Esophagus squamous epithelium (tissue), 4 donors: ENCODE data around the gene MCEE.

Experiments
- POLR2A ChIP-seq, 4 donors: fragments of 450-650 bp; IDR thresholded peaks; one replicate each; pipeline ENCODE4 v1.6.1; 2017; ENCODE audit warnings: antibody characterized with exemption in 4 of 4, mild to moderate bottlenecking in 4 of 4, moderate library complexity in 3 of 4
- TF ChIP-seq, protein P1 (sequence below), 6 experiments: fragments of 450-650 bp in 4 of 6; fragments of 200-600 bp in 2 of 6; sonication (generic) in 2 of 6; IDR thresholded peaks; one replicate each; pipeline ENCODE4 v1.5.1; 2016 to 2019; ENCODE audit warnings: antibody characterized with exemption in 6 of 6, mild to moderate bottlenecking in 4 of 6, moderate library complexity in 4 of 6

DNA sequence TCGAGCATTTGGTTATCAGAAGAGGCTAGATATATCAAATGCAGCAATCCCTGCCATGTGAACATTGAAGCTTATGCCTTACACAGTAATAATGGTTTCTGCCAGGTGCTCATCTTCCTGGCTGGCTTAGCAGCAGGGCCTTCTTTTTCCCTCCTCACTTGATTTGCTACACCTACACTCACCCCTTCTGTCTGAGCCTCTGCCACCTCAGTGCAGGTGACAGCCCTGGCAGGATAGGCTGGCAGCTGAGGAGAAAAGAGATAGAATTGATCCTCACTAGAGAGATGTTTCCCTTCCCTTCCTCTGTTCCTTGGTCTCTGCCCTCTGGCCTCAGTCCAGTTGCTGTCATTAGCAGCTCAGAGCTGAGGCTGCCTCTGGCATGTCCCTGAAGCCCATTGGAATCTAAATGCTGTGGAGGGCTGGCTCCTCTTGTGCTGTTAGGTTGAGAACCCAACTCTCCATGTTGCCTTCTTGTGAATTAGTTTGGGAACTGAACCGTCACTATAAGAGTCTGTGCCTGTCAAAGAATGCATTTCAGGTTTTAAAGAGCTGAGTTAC lies 18.6 kb upstream of the MCEE start:
- no peak for TF ChIP-seq POLR2A (IDR thresholded peaks at IDR 0.05)
- TF ChIP-seq, protein P1, sequence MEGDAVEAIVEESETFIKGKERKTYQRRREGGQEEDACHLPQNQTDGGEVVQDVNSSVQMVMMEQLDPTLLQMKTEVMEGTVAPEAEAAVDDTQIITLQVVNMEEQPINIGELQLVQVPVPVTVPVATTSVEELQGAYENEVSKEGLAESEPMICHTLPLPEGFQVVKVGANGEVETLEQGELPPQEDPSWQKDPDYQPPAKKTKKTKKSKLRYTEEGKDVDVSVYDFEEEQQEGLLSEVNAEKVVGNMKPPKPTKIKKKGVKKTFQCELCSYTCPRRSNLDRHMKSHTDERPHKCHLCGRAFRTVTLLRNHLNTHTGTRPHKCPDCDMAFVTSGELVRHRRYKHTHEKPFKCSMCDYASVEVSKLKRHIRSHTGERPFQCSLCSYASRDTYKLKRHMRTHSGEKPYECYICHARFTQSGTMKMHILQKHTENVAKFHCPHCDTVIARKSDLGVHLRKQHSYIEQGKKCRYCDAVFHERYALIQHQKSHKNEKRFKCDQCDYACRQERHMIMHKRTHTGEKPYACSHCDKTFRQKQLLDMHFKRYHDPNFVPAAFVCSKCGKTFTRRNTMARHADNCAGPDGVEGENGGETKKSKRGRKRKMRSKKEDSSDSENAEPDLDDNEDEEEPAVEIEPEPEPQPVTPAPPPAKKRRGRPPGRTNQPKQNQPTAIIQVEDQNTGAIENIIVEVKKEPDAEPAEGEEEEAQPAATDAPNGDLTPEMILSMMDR (IDR thresholded peaks at IDR 0.05): no peak
